ENCODE results near the gene RPTOR. TPM values are rescaled to one million over a fixed set of nuclear protein-coding genes. Genes with fewer than 3 reads are reported as not detected.

Gene RPTOR
- total RNA-seq, 1 donor from 2014 or later = 21.8 TPM

- no peaks in the 10 kb centered on the region for H3K9me3 ChIP-seq (replicated peaks)
- no peaks in the 10 kb centered on the region for H3K4me1 ChIP-seq
- H3K27ac ChIP-seq (replicated peaks) = no peak overlapping the region
- no peak for DNase-seq
- no peaks in the 10 kb centered on the region for H3K36me3 ChIP-seq
- H3K27me3 ChIP-seq (ENCODE audit: low read depth) = peaks cover 88% of the 10 kb centered on the region
- no peak overlapping the region for H3K4me3 ChIP-seq
- intact Hi-C loops (cut with micrococcal nuclease) = no loop called here
- no peak for TF ChIP-seq CTCF (IDR thresholded peaks at IDR 0.05; ENCODE audit: borderline replicate concordance)
Observed at GRCh38 chr17:80510772-80511171, 33.9 kb upstream of the RPTOR start.

GRCh38 chr17:80511222-80512180, 33.1 kb upstream of the RPTOR start:
- H3K27me3 ChIP-seq (ENCODE audit: low read depth) = peaks cover 84% of the 10 kb centered on the region
- no peak for DNase-seq
- TF ChIP-seq CTCF (IDR thresholded peaks at IDR 0.05; ENCODE audit: borderline replicate concordance) = no peak
- no peaks in the 10 kb centered on the region for H3K4me1 ChIP-seq
- H3K9me3 ChIP-seq (replicated peaks) = no peaks in the 10 kb centered on the region
- no peak overlapping the region for H3K27ac ChIP-seq (replicated peaks)
- intact Hi-C loops (cut with micrococcal nuclease) = no loop called here
- H3K36me3 ChIP-seq = no peaks in the 10 kb centered on the region
- no peak overlapping the region for H3K4me3 ChIP-seq

DNA sequence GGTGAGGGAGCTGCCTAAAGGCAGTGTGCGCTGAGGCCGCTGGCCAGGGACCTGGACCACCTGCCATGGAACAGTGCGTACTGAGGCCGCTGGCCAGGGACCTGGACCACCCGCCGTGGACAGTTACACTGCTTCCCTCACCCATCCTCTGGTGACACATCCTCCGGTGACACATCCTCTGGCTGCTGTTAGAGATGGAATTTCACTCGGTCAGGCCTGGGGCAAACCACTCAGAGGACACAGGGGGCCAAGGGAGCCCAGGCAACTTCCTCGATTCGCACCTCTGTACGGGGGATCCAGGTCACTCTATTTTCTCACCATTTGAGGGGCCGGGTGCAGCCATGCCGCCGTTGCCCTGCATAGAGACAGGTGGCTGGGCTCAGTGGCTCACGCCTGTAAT, 32.4 kb upstream of the RPTOR start:
- no peak for DNase-seq
- no peak overlapping the region for H3K4me3 ChIP-seq
- no peaks in the 10 kb centered on the region for H3K36me3 ChIP-seq
- no peak for TF ChIP-seq CTCF (IDR thresholded peaks at IDR 0.05; ENCODE audit: borderline replicate concordance)
- H3K9me3 ChIP-seq (replicated peaks) = no peaks in the 10 kb centered on the region
- no peak overlapping the region for H3K27ac ChIP-seq (replicated peaks)
- intact Hi-C loops (cut with micrococcal nuclease) = no loop called here
- H3K4me1 ChIP-seq = no peaks in the 10 kb centered on the region
- H3K27me3 ChIP-seq (ENCODE audit: low read depth) = peaks cover 83% of the 10 kb centered on the region

DNA sequence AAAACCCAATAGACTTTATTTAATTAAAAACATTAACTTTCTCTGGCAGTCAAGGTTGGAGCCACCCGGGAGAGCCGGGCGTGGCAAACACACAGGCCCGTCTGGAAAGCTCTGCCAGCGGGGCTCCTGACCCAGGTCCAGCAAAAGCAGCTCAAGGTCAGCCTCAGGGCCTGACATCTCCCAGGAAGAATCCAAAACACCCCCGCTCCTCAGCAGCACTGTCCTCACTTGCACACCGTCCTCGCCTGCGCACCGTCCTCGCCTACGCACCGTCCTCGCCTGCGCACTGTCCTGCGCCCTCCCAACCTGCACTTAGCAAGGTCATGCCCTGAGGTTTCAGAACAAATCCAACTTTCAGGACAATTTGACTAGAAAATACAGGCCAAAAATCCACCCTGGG, 31.4 kb upstream of the RPTOR start:
- no peaks in the 10 kb centered on the region for H3K9me3 ChIP-seq (replicated peaks)
- H3K27ac ChIP-seq (replicated peaks) = no peak overlapping the region
- H3K4me1 ChIP-seq = no peaks in the 10 kb centered on the region
- no peak for DNase-seq
- intact Hi-C loops (cut with micrococcal nuclease) = no loop called here
- H3K27me3 ChIP-seq (ENCODE audit: low read depth) = peaks cover 73% of the 10 kb centered on the region
- TF ChIP-seq CTCF (IDR thresholded peaks at IDR 0.05; ENCODE audit: borderline replicate concordance) = no peak
- H3K4me3 ChIP-seq = no peak overlapping the region
- H3K36me3 ChIP-seq = no peaks in the 10 kb centered on the region

DNA sequence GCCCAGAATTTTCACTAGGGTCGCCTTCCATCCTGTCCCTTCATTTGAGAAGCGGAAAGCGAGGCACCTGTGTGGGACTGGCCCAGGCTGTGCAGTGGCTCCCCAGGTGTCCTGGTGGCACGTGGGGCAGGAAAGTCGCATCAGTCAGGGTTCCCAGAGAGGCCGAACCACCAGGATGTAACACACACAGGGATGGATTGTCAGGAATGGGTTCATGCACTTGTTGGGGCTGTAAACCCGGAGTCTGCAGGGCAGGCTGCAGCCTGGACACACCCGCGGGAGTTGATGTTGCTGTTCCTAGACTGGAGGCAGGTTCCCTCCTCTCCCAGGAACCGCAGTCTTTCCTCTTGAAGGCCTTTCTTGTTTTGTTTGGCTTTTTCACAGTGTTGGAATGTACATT, 30.7 kb upstream of the RPTOR start:
- intact Hi-C loops (cut with micrococcal nuclease) = no loop called here
- no peak for TF ChIP-seq CTCF (IDR thresholded peaks at IDR 0.05; ENCODE audit: borderline replicate concordance)
- no peak overlapping the region for H3K27ac ChIP-seq (replicated peaks)
- no peaks in the 10 kb centered on the region for H3K36me3 ChIP-seq
- peaks cover 66% of the 10 kb centered on the region for H3K27me3 ChIP-seq (ENCODE audit: low read depth)
- no peaks in the 10 kb centered on the region for H3K9me3 ChIP-seq (replicated peaks)
- DNase-seq = no peak
- H3K4me3 ChIP-seq = no peak overlapping the region
- no peaks in the 10 kb centered on the region for H3K4me1 ChIP-seq
